GM23338 (cell line): ENCODE results near the gene DCST2. TPM values are rescaled to one million over a fixed set of nuclear protein-coding genes. Genes with fewer than 3 reads are reported as not detected.

ENCODE experiments used
- ATAC-seq: fragments of 200-7000 bp; cut with Tn5 transposase; 3 replicates; pipeline ENCODE4 v1.9.1; 2020
- DNase-seq: peaks from one replicate; pipeline ENCODE4 v3.0.0-alpha.2; 2015; ENCODE audit warnings: low spot score
- H2AFZ ChIP-seq: fragments of 200-600 bp; sonication (generic); 2 replicates; pipeline ENCODE4 v1.8.0; 2016; ENCODE audit warnings: antibody characterized with exemption, mild to moderate bottlenecking, moderate library complexity
- H3F3A ChIP-seq: fragments of 200-600 bp; sonication (generic); replicated peaks from 2 replicates; pipeline ENCODE4 v1.8.0; 2017; ENCODE audit warnings: antibody characterized with exemption, mixed run types, low read depth
- H3K27ac ChIP-seq: fragments of 200-600 bp; sonication (generic); 2 replicates; pipeline ENCODE4 v1.6.1; 2016; ENCODE audit warnings: low read depth
- H3K27me3 ChIP-seq: fragments of 200-600 bp; sonication (generic); 2 replicates; pipeline ENCODE4 v1.8.0; 2016; ENCODE audit warnings: mild to moderate bottlenecking, mixed run types, moderate library complexity; ENCODE audit not compliant: insufficient read depth
- H3K36me3 ChIP-seq: fragments of 200-600 bp; sonication (generic); 2 replicates; pipeline ENCODE4 v1.8.0; 2016; ENCODE audit warnings: mild to moderate bottlenecking; ENCODE audit not compliant: insufficient read depth
- H3K4me1 ChIP-seq: fragments of 200-600 bp; sonication (generic); 2 replicates; pipeline ENCODE4 v1.8.0; 2016; ENCODE audit warnings: mild to moderate bottlenecking, moderate library complexity; ENCODE audit not compliant: insufficient read depth
- H3K4me2 ChIP-seq: fragments of 200-600 bp; sonication (generic); 2 replicates; pipeline ENCODE4 v1.7.1; 2017; ENCODE audit warnings: mixed run types
- H3K4me3 ChIP-seq: fragments of 200-600 bp; sonication (generic); 2 replicates; pipeline ENCODE4 v1.6.1; 2016; ENCODE audit warnings: mixed run types
- H3K79me2 ChIP-seq: fragments of 200-600 bp; sonication (generic); replicated peaks from 2 replicates; pipeline ENCODE4 v1.8.0; 2017; ENCODE audit warnings: mild to moderate bottlenecking; ENCODE audit not compliant: insufficient read depth
- H3K9me2 ChIP-seq: fragments of 200-600 bp; sonication (generic); 2 replicates; pipeline ENCODE4 v1.8.0; 2017; ENCODE audit not compliant: insufficient read depth
- H4K20me1 ChIP-seq: fragments of 200-600 bp; sonication (generic); replicated peaks from 2 replicates; pipeline ENCODE4 v1.8.0; 2017; ENCODE audit warnings: mild to moderate bottlenecking; ENCODE audit not compliant: insufficient read depth
- H3K27ac Mint-ChIP-seq: 2 replicates; pipeline ENCODE4 v1.8.0; 2020; ENCODE audit warnings: inconsistent platforms, mild to moderate bottlenecking, moderate library complexity, mixed read lengths
- H3K27me3 Mint-ChIP-seq: 3 replicates; pipeline ENCODE4 v1.8.0; 2022; ENCODE audit warnings: low read depth, mild to moderate bottlenecking, moderate library complexity, mixed read lengths, inconsistent platforms; ENCODE audit not compliant: insufficient read depth, poor library complexity
- H3K36me3 Mint-ChIP-seq: 3 replicates; pipeline ENCODE4 v1.8.0; 2021; ENCODE audit warnings: low read depth, mild to moderate bottlenecking, inconsistent platforms, moderate library complexity, mixed read lengths
- H3K4me1 Mint-ChIP-seq: 3 replicates; pipeline ENCODE4 v1.8.0; 2020; ENCODE audit warnings: mild to moderate bottlenecking, inconsistent platforms, mixed read lengths
- H3K4me3 Mint-ChIP-seq: 3 replicates; pipeline ENCODE4 v1.8.0; 2021; ENCODE audit warnings: moderate library complexity, mild to moderate bottlenecking, inconsistent platforms, mixed read lengths
- H3K9me3 Mint-ChIP-seq: 3 replicates; pipeline ENCODE4 v1.8.0; 2020; ENCODE audit warnings: moderate library complexity, mild to moderate bottlenecking, inconsistent platforms, mixed read lengths
- CREB1 ChIP-seq: fragments of 250-450 bp; sonication (Bioruptor Pico); IDR thresholded peaks from 2 replicates; pipeline ENCODE4 v1.5.0; 2020; ENCODE audit warnings: low read depth, mild to moderate bottlenecking, moderate library complexity
- EZH2 ChIP-seq: fragments of 200-600 bp; sonication (generic); IDR thresholded peaks from one replicate; pipeline ENCODE4 v1.8.0; 2017; ENCODE audit warnings: antibody characterized with exemption, mild to moderate bottlenecking, low read depth; ENCODE audit not compliant: unreplicated experiment
- EZH2phosphoT487 ChIP-seq: fragments of 200-600 bp; sonication (generic); IDR thresholded peaks from one replicate; pipeline ENCODE4 v1.8.1; 2018; ENCODE audit warnings: antibody characterized with exemption; ENCODE audit not compliant: unreplicated experiment
- JUNB ChIP-seq: IDR thresholded peaks from one replicate; pipeline ENCODE4 v1.6.1; 2016; ENCODE audit warnings: antibody characterized with exemption; ENCODE audit not compliant: unreplicated experiment
- NANOG ChIP-seq: IDR thresholded peaks from 2 replicates; pipeline ENCODE4 v1.6.1; 2016; ENCODE audit warnings: antibody characterized with exemption, borderline replicate concordance
- POLR2AphosphoS5 ChIP-seq: IDR thresholded peaks from 2 replicates; pipeline ENCODE4 v1.6.1; 2016; ENCODE audit warnings: antibody characterized with exemption, low read depth
- REST ChIP-seq: IDR thresholded peaks from one replicate; pipeline ENCODE4 v1.6.1; 2018; ENCODE audit warnings: antibody characterized with exemption; ENCODE audit not compliant: unreplicated experiment
- STAT1 ChIP-seq: IDR thresholded peaks from one replicate; pipeline ENCODE4 v1.6.1; 2016; ENCODE audit warnings: antibody characterized with exemption; ENCODE audit not compliant: unreplicated experiment
- ZNF114 ChIP-seq: fragments of 250-450 bp; sonication (Bioruptor Pico); IDR thresholded peaks from 2 replicates; pipeline ENCODE4 v1.5.0; 2020; ENCODE audit warnings: mild to moderate bottlenecking, moderate library complexity
- ZNF331 ChIP-seq: fragments of 250-450 bp; sonication (Bioruptor Pico); IDR thresholded peaks from 2 replicates; pipeline ENCODE4 v1.5.0; 2020; ENCODE audit warnings: low read depth, mild to moderate bottlenecking, moderate library complexity
- polyA plus RNA-seq: library from polyadenylated mRNA; unstranded; fragments of >200 nt; fragmentation: Nextera tagmentation; extraction: Ambion mirVana; gene quantifications from 2 replicates; pipeline ENCODE4 v1.2.1, GENCODE V29; 2016
- total RNA-seq: library from RNA; depleted of rRNA; stranded (reverse); fragments of >200 nt; shearing (Covaris generic); gene quantifications from 2 replicates; pipeline ENCODE4 v1.2.3, GENCODE V29; 2014

The DCST2 gene
- total and polyA plus RNA-seq, 2 experiments from 2014 or later, result 0.78 TPM; not detected in 1

- no peaks in the 10 kb centered on the region for H3K79me2 ChIP-seq
- Mint-ChIP-seq H3K27me3 (peaks cover 81% of the 10 kb centered on the region), H3K4me3 (peak overlapping the region; percentile 67), H3K4me1 (peaks cover 43% of the 10 kb centered on the region), H3K9me3 (no peaks in the 10 kb centered on the region), H3K36me3 (no peaks in the 10 kb centered on the region; the same call in 2 of the 3 replicates), H3K27ac (no peak overlapping the region)
- DNase-seq (no peak), ATAC-seq (no peak)
- H3K27ac ChIP-seq, result no peak overlapping the region
- no peak overlapping the region for H2AFZ ChIP-seq
- peaks cover 28% of the 10 kb centered on the region for H3K4me1 ChIP-seq
- peaks cover 6% of the 10 kb centered on the region; the same call in 1 of the 2 replicates for H4K20me1 ChIP-seq
- H3K36me3 ChIP-seq, result no peaks in the 10 kb centered on the region
- H3K9me2 ChIP-seq, result no peaks in the 10 kb centered on the region
- H3K27me3 ChIP-seq, result peaks cover 70% of the 10 kb centered on the region
- TF ChIP-seq EZH2 (peak; percentile 94), POLR2AphosphoS5 (no peak), EZH2phosphoT487 (peak; percentile 86)
- H3K4me2 ChIP-seq, result peak overlapping the region; percentile 92
- H3K4me3 ChIP-seq, result peak overlapping the region; percentile 83
- peaks cover 18% of the 10 kb centered on the region; the same call in 1 of the 2 replicates for H3F3A ChIP-seq
Measured at GRCh38 chr1:155082301-155083051, 48.9 kb upstream of the DCST2 start.

GRCh38 chr1:155081472-155082300 is 48.1 kb upstream of the DCST2 start:
- Histone ChIP-seq H3K4me1 (peaks cover 28% of the 10 kb centered on the region), H4K20me1 (peaks cover 6% of the 10 kb centered on the region; the same call in 1 of the 2 replicates), H3K27ac (no peak overlapping the region), H3K4me3 (peak overlapping the region; percentile 83), H3K9me2 (no peaks in the 10 kb centered on the region), H3K36me3 (no peaks in the 10 kb centered on the region), H3K27me3 (peaks cover 78% of the 10 kb centered on the region), H2AFZ (peak overlapping the region; percentile 86; the same call in 1 of the 2 replicates), H3K79me2 (no peaks in the 10 kb centered on the region), H3K4me2 (peak overlapping the region; percentile 92), H3F3A (peaks cover 18% of the 10 kb centered on the region; the same call in 1 of the 2 replicates)
- ATAC-seq, result no peak
- Mint-ChIP-seq H3K4me3 (peak overlapping the region; percentile 68), H3K4me1 (peaks cover 37% of the 10 kb centered on the region), H3K9me3 (no peaks in the 10 kb centered on the region), H3K27ac (no peak overlapping the region), H3K27me3 (peaks cover 82% of the 10 kb centered on the region), H3K36me3 (no peaks in the 10 kb centered on the region; the same call in 2 of the 3 replicates)
- no peak for DNase-seq
- TF ChIP-seq EZH2phosphoT487 (peak; percentile 70), POLR2AphosphoS5 (no peak), EZH2 (peak; percentile 86)

- Histone ChIP-seq H3K36me3 (no peaks in the 10 kb centered on the region), H3F3A (peaks cover 18% of the 10 kb centered on the region; the same call in 1 of the 2 replicates), H3K9me2 (no peaks in the 10 kb centered on the region), H4K20me1 (peaks cover 6% of the 10 kb centered on the region; the same call in 1 of the 2 replicates), H3K27me3 (peaks cover 82% of the 10 kb centered on the region), H3K4me2 (peak overlapping the region; percentile 92), H2AFZ (peak overlapping the region; percentile 86; the same call in 1 of the 2 replicates), H3K4me1 (peaks cover 25% of the 10 kb centered on the region), H3K4me3 (peak overlapping the region; percentile 83), H3K79me2 (no peaks in the 10 kb centered on the region), H3K27ac (no peak overlapping the region)
- Mint-ChIP-seq H3K27me3 (peaks cover 81% of the 10 kb centered on the region), H3K4me3 (peak overlapping the region; percentile 80), H3K4me1 (peaks cover 35% of the 10 kb centered on the region), H3K9me3 (no peaks in the 10 kb centered on the region), H3K36me3 (no peaks in the 10 kb centered on the region; the same call in 2 of the 3 replicates), H3K27ac (no peak overlapping the region)
- peak; percentile 98 for DNase-seq
- ATAC-seq, result peak; percentile 11
- TF ChIP-seq REST, result no peak
- no peak for TF ChIP-seq NANOG
- TF ChIP-seq CREB1, result peak; percentile 57; the same call in 1 of the 2 replicates
- no peak for TF ChIP-seq EZH2phosphoT487
- TF ChIP-seq ZNF114 (CRISPR knock-in tag), result no peak
- no peak for TF ChIP-seq JUNB
- TF ChIP-seq EZH2, result peak; percentile 13
- TF ChIP-seq STAT1, result no peak
- TF ChIP-seq POLR2AphosphoS5, result peak; percentile 62
- no peak for TF ChIP-seq ZNF331 (CRISPR knock-in tag)
Measured at GRCh38 chr1:155080312-155081228, 47.0 kb upstream of the DCST2 start.
